ENCODE data around the gene HNF1B.

The HNF1B gene

GRCh38 chr17:37732316-37732715 lies 12.5 kb downstream of the HNF1B start:
- no peak for DNase-seq

- no peak for DNase-seq
Observed at GRCh38 chr17:37731056-37731455, 13.8 kb downstream of the HNF1B start.

- no peak for DNase-seq
Observed at GRCh38 chr17:37729905-37730304, 15.0 kb downstream of the HNF1B start.

GRCh38 chr17:37726891-37727675 lies 17.8 kb downstream of the HNF1B start:
- no peak for DNase-seq

GRCh38 chr17:37726248-37726647 lies 18.6 kb downstream of the HNF1B start:
- no peak for DNase-seq

- no peak for DNase-seq
Observed at GRCh38 chr17:37725601-37726146, 19.2 kb downstream of the HNF1B start.

GRCh38 chr17:37725021-37725595 lies 19.8 kb downstream of the HNF1B start:
- DNase-seq, result no peak

- no peak for DNase-seq
Observed at GRCh38 chr17:37720989-37721388, 23.9 kb downstream of the HNF1B start.

- DNase-seq, result no peak
Observed at GRCh38 chr17:37719866-37720265, 25.0 kb downstream of the HNF1B start.

GRCh38 chr17:37718324-37719048 lies 26.4 kb downstream of the HNF1B start:
- no peak for DNase-seq

- no peak for DNase-seq
Observed at GRCh38 chr17:37717627-37718323, 27.1 kb downstream of the HNF1B start.

- no peak for DNase-seq
Observed at GRCh38 chr17:37714897-37715296, 30.0 kb downstream of the HNF1B start.

GRCh38 chr17:37713624-37714023 lies 31.2 kb downstream of the HNF1B start:
- DNase-seq, result no peak

- DNase-seq, result peak; percentile 5
Observed at GRCh38 chr17:37713028-37713431, 31.8 kb downstream of the HNF1B start.

- DNase-seq, result no peak
Observed at GRCh38 chr17:37711113-37711512, 33.7 kb downstream of the HNF1B start.

GRCh38 chr17:37710344-37710886 lies 34.4 kb downstream of the HNF1B start:
- peak; percentile 84 for DNase-seq

GRCh38 chr17:37708616-37709212 lies 36.1 kb downstream of the HNF1B start:
- no peak for DNase-seq

GRCh38 chr17:37708008-37708615 lies 36.7 kb downstream of the HNF1B start:
- no peak for DNase-seq

- DNase-seq, result no peak
Observed at GRCh38 chr17:37706446-37706845, 38.4 kb downstream of the HNF1B start.

GRCh38 chr17:37702598-37702997 lies 42.3 kb downstream of the HNF1B start:
- no peak for DNase-seq

- no peak for DNase-seq
Observed at GRCh38 chr17:37701496-37701898, 43.4 kb downstream of the HNF1B start.

- DNase-seq, result no peak
Observed at GRCh38 chr17:37700881-37701280, 44.0 kb downstream of the HNF1B start.
